CD4-positive, alpha-beta T cell treated with Interleukin-17A for 4 hours (primary cell): Measurements from ENCODE around the gene STX8.

Source experiments
- DNase-seq: peaks from one replicate; pipeline ENCODE4 v3.0.0-alpha.2; 2020; ENCODE audit warnings: mixed read lengths

STX8 gene

DNA sequence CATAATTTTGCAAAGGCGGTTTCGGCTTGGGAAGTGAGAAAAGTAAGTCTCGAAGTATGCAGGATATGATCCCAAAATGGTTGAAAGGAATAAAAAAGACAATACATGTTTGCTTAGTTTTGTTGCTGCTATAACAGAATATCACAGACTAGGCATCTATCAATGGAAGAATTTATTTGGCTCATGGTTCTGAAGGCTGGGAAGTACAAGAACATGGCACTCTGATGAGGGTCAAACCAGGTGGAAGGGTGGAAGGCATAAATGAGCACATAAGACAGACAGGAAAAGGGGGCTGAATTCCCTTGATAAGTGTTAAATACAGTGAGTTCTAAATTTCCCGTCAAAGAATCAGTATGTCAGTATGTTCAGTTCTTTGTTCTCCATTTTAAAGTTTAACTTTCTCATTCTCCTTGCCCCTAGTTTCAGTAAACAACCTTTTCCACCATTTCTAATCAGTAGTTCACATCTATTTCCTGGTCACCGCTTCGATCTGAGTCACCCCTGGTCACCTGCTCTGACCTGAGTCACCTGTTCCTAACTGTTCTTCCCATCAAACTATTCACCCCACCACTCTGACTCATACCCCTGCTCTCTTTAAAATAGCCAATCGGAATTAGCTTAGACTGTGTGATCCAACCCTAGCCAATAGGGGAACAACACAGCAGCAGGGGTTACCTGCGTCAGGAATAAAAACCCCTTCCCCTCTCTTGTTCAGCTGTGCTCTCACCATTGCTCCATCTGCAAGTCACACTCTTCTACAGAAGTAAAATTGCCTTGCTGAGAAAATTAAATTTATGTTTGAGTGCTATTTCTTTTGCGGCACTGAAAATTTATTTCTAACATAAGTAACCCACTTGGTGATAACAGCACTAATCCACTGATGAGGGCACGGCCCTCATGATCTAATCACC is 240.8 kb downstream of the STX8 start:
- no peak for DNase-seq

DNA sequence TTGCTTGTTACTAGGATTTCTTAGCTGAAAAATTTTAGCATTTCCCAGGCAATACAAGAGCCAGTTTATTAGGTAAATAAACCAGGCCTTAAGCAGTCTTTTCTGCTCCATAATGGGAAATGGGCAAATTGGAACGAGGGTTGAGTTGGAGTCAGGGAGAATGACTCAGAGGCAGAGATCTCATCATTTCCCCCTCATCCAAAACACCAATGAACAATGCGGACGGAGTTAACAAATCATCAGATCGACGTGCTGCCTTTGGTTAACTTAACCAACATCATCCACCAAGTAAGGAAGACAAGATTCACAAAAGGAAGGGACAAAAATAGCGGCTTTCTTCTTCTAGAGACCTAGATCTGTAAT is 243.5 kb downstream of the STX8 start:
- no peak for DNase-seq

DNA sequence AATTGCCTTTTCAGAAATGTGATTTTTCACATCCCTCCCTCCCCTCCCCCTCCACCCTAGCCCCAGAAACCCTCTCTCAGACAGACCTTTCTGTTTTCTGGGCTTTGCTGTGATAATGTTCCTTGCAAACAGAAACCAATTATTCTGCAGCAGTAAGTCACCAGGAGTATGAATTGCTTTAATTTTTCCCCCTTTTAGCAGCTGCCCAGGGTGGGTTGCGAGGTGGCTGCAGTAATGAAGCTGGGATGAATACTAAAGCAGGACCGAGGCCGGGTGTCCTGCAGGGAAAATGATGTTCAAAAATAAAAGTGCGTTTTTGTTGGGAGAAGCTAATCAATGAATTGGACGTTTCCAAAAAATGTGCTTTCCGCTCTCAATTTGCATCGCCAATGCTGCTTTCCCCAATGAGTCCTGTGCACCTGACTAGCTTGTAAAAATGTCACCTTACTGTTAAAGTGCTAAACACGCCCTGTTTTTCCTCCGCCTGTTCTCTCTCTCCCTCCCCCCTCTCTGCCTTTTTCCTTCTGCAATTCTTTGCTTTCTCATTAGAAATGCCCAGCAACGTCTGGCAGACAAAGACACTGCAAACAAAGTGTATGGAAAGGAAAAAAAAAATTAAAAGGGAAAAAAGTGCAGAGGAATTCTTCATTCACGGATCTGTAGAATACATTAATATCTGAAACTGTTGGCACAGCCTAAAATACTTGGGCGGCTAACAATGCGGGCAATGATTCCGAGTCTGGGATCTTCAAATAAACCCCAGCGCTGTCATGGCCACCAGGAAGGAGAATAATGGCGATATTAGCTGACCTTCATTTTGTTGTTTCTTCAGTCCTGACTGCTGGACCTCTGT is 244.1 kb downstream of the STX8 start:
- DNase-seq: no peak

DNA sequence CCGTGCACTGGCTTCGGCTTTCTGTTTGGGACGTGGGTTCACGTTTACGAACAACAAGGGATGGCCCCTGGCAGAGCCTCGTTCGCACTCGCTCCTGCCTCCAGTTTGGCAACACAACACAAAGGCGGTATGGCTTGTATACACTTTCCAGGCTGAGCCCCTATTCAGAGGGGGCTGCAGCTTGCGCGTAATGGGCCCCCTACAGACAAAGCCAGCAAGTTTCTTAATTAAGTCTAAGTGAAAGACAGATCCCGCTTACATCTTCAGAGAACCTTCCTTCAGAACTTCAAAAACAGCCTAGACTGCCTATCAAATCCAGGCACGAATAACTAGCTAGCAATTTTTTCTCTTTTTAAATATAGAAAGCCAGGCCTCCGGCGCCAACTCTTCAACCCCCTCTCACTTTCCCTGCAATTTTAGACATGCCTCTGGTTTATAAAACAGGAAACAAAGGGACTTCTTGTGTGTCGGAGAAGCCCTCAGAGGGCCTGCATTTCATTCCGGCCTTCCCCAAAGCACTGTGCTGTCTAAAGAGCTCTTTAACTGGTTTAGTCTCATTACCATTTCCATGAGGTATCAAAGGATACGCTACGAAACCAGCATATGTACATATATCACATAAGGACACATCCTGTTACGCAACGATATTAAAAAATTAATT is 244.9 kb downstream of the STX8 start:
- no peak for DNase-seq

GRCh38 chr17:9330141-9330540 is 245.5 kb downstream of the STX8 start:
- no peak for DNase-seq

GRCh38 chr17:9329251-9329921 is 246.2 kb downstream of the STX8 start:
- DNase-seq: no peak

- no peak for DNase-seq
Observed at GRCh38 chr17:9324864-9325263, 250.8 kb downstream of the STX8 start.

GRCh38 chr17:9322326-9322725 is 253.3 kb downstream of the STX8 start:
- no peak for DNase-seq

- DNase-seq: no peak
Observed at GRCh38 chr17:9321890-9322289, 253.7 kb downstream of the STX8 start.

DNA sequence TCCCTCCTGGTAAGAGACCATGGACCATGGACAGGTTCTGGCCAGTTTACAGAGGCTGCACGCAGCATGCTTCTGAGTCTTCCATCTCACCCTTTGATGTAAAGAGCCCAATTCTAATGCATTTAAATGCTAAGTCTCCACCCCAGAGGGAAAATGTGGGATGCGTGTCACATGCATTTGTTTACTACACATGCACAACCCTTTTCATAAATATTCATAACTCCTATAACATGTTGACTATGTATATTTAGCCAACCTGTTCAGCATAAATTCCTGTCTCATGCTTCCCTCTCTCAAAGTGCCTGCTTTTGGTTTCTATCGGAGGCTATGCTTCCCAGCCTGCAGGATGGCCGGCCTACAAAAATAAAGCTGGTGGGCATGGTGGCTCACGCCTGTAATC is 260.3 kb downstream of the STX8 start:
- DNase-seq: no peak

DNA sequence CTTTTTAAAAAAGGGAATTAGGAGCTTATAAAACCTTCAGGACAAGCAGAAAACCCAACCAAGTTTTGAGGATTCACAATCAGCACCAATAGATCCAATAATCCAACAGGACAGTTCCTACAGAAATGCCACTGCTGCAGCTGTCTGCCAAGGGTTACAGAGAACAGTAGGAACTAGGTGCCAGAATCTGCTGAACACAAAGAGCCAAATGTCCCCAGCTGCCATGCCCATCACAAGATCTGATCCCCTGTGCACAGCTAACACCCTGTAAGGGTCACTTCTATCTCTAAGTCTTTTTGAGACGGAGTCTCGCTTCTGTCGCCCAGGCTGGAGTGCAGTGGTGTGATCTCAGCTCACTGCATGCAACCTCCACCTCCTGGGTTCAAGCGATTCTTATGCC is 262.3 kb downstream of the STX8 start:
- no peak for DNase-seq

GRCh38 chr17:9309216-9309615 is 266.4 kb downstream of the STX8 start:
- DNase-seq: no peak

GRCh38 chr17:9308069-9308468 is 267.6 kb downstream of the STX8 start:
- no peak for DNase-seq

DNA sequence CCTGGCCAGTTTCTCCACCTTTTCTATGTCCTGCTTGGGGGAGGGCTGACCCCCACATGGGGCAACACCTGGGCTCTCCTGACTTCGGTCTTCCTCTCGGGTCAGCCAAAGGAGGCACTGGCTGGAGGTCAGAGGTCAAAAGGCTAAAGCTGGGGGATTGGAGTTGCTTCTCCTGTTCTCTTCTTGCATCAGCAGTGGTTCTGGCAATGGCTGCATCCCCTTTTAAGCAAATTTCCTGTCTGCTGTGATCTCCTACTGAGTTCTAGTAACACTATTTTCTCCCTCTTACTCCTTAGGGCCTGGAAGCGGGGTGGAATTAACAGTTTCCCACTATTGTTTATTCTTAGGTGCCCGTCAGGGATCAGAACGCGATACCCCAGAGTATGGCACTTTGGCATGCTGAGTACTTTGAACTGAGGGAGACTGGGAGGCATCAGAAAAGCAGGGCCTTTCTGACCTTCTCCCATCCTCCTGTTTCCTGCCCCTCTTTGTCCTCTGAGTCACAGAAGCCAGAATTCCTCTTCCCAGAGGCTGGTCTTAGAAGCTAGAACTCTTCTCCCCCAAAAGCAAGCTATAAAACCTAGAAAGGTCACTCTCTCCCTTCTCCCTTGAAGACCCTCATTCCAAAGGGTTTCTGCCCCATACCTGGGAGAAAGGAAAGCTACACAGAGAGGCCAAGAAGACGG is 268.2 kb downstream of the STX8 start:
- no peak for DNase-seq

- no peak for DNase-seq
Observed at GRCh38 chr17:9306086-9306485, 269.5 kb downstream of the STX8 start.

DNA sequence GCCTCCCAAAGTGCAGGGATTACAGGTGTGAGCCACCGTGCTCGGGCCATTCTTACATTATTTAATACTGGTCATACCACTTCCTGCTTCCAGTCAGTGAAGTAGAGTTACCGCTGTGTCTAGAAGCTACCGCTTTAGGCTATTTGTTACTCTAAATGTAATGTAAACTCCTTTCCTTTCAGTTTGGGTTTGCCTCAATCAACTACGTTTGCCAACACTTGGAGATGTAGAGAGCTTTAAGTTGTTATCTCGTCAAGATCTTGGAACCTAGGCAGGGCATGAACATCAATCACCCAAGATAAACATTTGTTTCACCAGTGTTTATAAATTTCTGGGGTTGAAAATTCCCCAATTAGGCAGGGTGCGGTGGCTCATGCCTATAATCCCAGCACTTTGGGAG is 275.9 kb downstream of the STX8 start:
- no peak for DNase-seq

DNA sequence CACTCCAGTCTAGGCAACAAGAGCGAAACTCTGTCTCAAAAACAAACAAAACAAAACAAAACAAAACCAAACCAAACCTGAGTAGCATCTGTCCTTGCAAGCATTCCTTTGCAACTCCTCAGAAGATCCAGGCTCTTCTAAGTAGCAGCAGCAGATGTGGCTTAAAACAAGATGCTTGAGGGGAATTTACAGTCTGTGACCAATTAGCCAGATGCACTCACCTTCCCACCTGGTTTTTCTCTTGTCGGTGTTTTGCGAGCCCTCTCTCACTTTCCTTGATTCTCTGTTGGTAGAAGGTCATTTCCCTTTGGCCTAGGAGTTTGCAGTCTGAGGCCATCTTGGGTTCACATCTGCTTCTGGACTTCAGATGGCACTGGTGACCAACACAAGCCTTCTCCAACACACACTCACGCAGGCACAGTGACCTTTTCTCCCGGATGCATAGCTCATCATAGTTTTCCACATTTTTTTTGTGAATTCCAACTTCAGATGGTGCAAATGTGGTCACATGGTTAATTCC is 276.8 kb downstream of the STX8 start:
- no peak for DNase-seq

DNA sequence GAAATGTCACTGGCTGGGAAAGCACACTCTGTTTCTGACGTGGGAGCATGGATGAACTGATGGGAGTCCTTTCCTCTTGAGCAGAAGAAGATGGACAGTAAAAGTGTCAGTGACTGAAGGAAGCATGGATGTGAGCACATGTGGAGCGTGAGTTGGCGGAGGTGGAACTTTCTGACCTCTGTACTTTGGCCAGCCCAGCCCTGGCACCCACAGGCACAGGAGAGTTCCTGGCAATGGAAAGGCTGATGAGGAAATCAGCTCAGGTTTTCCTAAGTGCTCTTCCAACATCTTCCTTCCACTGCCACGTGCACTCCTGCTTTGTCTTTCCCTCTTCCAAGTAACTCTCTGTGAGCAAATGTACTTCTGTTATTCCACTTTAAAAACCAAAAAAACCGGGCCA is 277.5 kb downstream of the STX8 start:
- no peak for DNase-seq

GRCh38 chr17:9294661-9295210 is 280.9 kb downstream of the STX8 start:
- no peak for DNase-seq

- DNase-seq: no peak
Observed at GRCh38 chr17:9292561-9292941, 283.1 kb downstream of the STX8 start.

DNA sequence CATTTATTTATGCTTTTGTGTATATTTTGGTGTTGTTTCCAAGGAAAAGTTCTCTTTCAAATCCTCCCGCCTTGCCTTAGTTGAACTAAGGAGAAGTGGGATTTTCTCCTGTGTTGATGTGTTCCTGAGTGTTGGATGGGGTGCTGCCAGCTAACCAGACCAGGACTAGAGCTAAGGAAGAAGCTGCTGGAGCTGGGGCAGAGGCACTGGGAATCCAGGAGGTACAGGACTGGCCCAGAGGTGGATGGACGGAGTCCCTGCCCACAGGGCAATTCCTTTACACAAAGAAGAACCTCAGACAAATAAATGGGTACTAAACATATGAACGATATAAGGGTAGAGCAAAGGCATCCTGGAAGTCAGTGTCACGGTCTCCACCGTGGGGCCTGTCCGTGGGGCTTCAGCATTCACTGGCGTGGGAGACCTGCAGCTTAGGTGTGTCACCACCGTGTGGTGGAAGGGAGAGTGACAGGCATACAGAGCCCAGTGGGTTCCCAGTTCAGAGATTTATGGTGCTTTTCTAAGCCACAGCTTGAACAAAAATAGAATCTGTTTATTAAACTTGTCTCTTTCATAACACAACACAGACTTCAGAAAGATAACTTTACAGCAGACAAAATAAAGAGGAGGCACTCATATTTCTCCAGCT is 283.6 kb downstream of the STX8 start:
- peak; percentile 49 for DNase-seq
